Measurements from ENCODE around the gene WWC1. TPM values are rescaled to one million over a fixed set of nuclear protein-coding genes. Genes with fewer than 3 reads are reported as not detected.

Gene WWC1
- total and polyA plus RNA-seq, 12 donors = 0.10 to 5.8 (median 0.55) TPM

- no peak overlapping the region for H3K27ac ChIP-seq
- H3K27me3 ChIP-seq = no peaks in the 10 kb centered on the region
- no peaks in the 10 kb centered on the region for H3K9me3 ChIP-seq (replicated peaks in 1 of 3)
- 76 to 94% (median 80%) methylated on average over 3 of the region's 3 CpGs for WGBS, 4 donors
- TF ChIP-seq CTCF (IDR thresholded peaks at IDR 0.05) (no peak), POLR2A (IDR thresholded peaks at IDR 0.05) (no peak)
- H3K4me1 ChIP-seq (replicated peaks in 1 of 2) = no peaks in the 10 kb centered on the region
- no peaks in the 10 kb centered on the region for H3K36me3 ChIP-seq (replicated peaks in 1 of 2)
- DNase-seq = no peak
- no peak overlapping the region for H3K4me3 ChIP-seq
- intact Hi-C loops (cut with DNase I) = no loop called here
Observed at GRCh38 chr5:168319774-168320173, 28.3 kb downstream of the WWC1 start.

- Histone ChIP-seq H3K9me3 (replicated peaks in 1 of 3) (no peaks in the 10 kb centered on the region), H3K4me1 (replicated peaks in 1 of 2) (no peaks in the 10 kb centered on the region), H3K27ac (no peak overlapping the region), H3K27me3 (no peaks in the 10 kb centered on the region), H3K4me3 (no peak overlapping the region), H3K36me3 (replicated peaks in 1 of 2) (no peaks in the 10 kb centered on the region)
- WGBS, 4 donors = 71 to 75% (median 73%) methylated on average over 7 to 9 of the region's 9 CpGs
- TF ChIP-seq POLR2A (IDR thresholded peaks at IDR 0.05) (no peak), CTCF (IDR thresholded peaks at IDR 0.05) (no peak)
- no peak for DNase-seq
- intact Hi-C loops (cut with DNase I) = no loop called here
Observed at GRCh38 chr5:168320805-168321204, 29.4 kb downstream of the WWC1 start.

- intact Hi-C loops (cut with DNase I) = no loop called here
- H3K27me3 ChIP-seq = no peaks in the 10 kb centered on the region
- WGBS, 4 donors = 55 to 78% (median 69%) methylated on average over 2 to 5 of the region's 5 CpGs
- no peaks in the 10 kb centered on the region for H3K36me3 ChIP-seq (replicated peaks in 1 of 2)
- no peak overlapping the region for H3K27ac ChIP-seq
- no peak for TF ChIP-seq POLR2A (IDR thresholded peaks at IDR 0.05)
- TF ChIP-seq CTCF (IDR thresholded peaks at IDR 0.05) = no peak
- DNase-seq = no peak
- no peaks in the 10 kb centered on the region for H3K4me1 ChIP-seq (replicated peaks in 1 of 2)
- H3K9me3 ChIP-seq (replicated peaks in 1 of 3) = no peaks in the 10 kb centered on the region
- no peak overlapping the region for H3K4me3 ChIP-seq
Observed at GRCh38 chr5:168324859-168325630, 33.6 kb downstream of the WWC1 start.

GRCh38 chr5:168327019-168327421, 35.6 kb downstream of the WWC1 start:
- 68 to 86% (median 83%) methylated on average over 3 of the region's 3 CpGs for WGBS, 4 donors
- Histone ChIP-seq H3K4me1 (replicated peaks in 1 of 2) (no peaks in the 10 kb centered on the region), H3K27me3 (no peaks in the 10 kb centered on the region), H3K36me3 (replicated peaks in 1 of 2) (no peaks in the 10 kb centered on the region), H3K9me3 (replicated peaks in 1 of 3) (no peaks in the 10 kb centered on the region), H3K4me3 (no peak overlapping the region), H3K27ac (no peak overlapping the region)
- TF ChIP-seq CTCF (IDR thresholded peaks at IDR 0.05) = no peak
- no peak for TF ChIP-seq POLR2A (IDR thresholded peaks at IDR 0.05)
- intact Hi-C loops (cut with DNase I) = no loop called here
- no peak for DNase-seq

All from adrenal gland (tissue), 12 donors.